Measurements from ENCODE around the gene POU6F2.

Gene POU6F2

DNA sequence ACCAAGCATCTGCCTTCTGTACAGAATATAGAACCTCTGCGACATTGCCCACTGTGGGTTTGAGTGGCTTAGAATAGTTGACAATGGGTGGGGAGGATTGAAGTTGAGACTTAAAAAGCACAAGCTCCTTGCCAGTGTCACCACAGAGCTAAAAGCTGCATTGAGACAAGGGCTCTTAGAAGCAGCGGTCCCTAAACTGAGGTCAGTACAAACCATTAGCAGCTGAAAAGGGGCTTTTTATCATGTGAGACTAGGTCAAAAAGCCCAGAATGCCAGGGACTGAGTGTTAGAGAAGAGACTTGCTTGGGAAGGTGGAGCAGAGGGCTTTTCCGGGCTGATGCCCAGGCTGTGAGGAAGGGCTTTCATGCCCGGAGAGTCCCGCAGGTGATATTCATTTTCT, 91.3 kb downstream of the POU6F2 start:
- DNase-seq = no peak

DNA sequence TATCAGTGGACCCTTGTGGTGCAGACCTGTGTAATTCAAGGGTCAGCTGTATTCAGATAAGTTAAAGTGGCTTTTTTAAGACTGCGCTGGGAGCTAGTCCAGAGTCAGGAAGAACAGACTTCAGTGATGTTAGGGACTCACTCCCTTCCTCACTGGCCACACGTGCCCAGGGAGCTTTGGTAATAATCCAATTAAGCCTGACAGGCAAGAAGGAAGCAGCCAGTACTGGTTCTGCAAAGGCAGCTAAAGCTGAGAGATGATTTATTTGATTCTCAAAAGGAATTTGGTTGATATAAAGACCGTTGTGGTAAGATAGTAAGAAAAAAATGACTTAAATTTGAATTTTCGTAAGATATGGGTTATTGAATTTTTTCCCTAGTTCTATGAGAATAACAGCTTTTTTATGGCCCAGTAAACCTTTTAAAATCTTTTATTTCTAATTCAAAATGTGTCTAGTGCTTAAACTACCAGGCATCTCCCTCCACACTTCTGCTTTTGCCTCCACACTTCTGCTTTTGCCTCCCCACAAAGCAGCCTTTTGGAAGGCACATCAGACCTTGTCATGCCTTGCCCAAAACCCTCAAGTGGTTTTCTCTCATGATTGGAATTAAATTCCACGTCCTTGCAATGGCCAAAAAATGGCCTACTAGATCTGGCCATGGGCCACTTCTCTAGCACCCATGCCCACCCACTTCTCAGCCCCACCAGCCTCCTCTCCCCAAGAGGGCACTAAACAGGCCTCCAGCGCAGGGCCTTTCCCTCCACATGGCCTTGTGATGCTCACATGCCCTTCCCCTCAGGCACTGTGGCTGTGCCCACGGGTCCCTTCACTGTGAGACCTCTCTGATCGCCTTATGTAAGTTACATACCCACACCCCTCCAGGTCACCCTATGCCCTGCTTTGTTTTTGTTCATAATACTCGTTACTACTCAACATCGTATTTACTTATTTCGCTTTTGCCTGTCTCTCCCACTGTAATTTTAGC, 92.5 kb downstream of the POU6F2 start:
- peak in 1 of 51 donors; percentile 3 for DNase-seq

DNA sequence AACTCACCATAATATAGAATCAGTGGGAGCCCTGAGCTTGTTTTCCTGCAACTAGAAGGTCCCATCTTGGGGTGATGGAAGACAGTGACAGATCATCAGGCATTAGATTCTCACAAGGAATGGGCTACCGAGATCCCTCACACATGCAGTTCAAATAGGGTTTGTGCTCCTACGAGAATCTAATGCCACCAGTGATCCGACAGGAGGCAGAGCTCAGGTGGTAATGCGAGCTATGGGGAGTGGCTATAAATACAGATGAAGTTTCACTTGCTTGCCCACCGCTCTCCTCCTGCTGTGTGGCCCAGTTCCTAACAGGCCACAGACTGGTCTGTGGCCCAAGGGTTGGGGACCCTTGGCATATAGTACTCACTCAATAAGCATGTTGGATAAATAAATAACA, 93.4 kb downstream of the POU6F2 start:
- DNase-seq = no peak

GRCh38 chr7:39073432-39073831, 95.7 kb downstream of the POU6F2 start:
- peak in 9 of 51 donors; percentile 5 to 43 (median 16) for DNase-seq

GRCh38 chr7:39075210-39075609, 97.5 kb downstream of the POU6F2 start:
- no peak for DNase-seq

DNA sequence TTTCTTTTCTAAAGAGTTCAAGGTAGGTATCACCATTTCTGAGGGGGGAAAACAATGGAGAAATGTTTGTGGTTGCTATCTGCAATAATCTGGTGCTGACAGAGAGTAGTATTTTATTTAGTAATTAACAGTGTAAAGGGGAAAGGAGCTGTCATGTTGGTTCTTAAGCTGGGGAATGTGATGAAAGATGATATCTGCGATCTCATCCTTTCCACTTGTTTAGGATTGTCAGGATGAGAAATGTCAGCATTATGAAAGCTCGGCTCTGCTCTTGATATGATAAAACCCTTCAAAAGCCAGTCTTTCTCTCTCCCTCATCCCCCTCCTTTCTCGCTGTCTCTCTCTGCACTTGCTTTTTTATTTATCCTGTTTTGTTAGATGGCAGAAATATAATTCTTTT, 106.1 kb downstream of the POU6F2 start:
- no peak for DNase-seq

GRCh38 chr7:39084349-39084748, 106.6 kb downstream of the POU6F2 start:
- no peak for DNase-seq

GRCh38 chr7:39085189-39085588, 107.5 kb downstream of the POU6F2 start:
- DNase-seq = no peak

DNA sequence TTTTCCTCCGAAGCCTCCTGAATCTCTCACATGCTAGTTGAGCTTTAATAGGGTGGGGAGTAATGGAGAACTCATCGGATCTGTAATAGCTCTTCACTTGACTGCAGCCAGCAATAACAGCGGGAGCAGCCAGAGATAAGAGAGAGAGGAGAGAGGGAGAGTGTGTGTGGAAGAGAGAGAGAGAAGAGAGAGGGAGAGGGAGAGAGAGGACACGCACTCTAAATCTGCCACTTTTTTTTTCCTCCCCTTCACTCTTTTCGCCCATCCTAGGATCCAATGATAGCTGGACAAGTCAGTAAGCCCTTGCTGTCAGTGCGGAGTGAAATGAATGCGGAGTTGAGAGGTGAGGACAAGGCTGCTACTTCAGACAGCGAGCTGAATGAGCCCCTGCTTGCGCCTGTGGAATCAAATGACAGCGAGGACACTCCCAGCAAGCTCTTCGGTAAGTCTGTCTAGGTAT, 107.9 kb downstream of the POU6F2 start:
- peak in 3 of 51 donors; percentile 8 to 24 (median 13) for DNase-seq

- no peak for DNase-seq
Observed at GRCh38 chr7:39086638-39087360, 109.1 kb downstream of the POU6F2 start.

- DNase-seq = no peak
Observed at GRCh38 chr7:39088730-39089593, 111.3 kb downstream of the POU6F2 start.

DNA sequence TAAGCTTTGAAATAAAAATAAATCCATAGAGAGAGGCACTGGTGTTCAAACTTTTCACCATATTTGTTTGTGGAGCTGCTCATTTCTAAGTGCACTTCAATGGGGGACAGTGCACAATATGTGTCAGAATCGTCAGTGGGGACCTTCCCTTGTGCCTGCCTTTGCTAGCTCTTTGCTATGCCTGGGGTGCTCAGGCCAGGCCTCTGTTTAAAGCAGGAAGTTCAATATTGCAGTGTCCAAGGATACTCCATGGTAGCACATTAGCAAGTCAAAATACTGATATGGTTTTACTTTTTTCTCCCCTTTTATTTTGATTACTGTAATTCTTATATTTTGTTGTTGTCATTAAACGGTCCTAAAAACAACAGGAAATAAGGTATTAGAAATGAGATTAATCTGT, 113.4 kb downstream of the POU6F2 start:
- no peak for DNase-seq

DNA sequence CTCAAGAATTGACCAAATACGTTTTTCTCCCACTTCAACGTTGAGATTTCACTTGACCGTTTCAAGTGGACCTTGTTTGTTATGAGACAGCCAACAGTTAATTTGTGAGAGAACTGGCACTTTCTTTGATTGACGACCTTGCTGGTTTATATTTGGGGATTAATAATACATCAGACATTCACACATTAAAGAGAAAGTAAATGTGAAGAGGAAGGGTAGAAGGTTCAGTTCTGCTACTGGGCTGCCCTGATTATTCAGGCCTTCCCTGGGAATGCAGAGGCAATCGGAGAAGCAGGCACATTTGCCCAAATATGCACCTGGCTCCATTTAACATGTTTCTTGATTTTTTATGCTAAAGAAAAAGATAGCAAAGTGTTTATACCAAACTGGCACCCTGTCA, 114.1 kb downstream of the POU6F2 start:
- no peak for DNase-seq

DNA sequence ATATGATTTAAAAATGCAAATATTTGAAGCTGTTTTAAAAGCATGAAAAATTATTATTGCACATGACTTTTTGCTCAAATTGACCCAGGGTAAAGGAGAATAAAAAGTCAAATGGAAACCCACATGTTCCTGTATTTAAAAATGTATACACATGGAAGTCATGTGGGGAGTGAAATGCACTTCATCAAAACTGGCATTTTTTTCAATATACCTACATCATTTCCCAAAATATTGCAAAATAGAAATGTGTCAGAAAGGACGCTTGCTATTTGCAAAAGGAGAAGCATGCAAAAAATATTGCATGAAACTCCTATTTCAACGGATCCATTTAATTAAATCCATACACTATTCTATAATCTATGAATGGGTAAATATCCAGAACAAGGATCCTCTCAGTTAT, 117.0 kb downstream of the POU6F2 start:
- DNase-seq = no peak

DNA sequence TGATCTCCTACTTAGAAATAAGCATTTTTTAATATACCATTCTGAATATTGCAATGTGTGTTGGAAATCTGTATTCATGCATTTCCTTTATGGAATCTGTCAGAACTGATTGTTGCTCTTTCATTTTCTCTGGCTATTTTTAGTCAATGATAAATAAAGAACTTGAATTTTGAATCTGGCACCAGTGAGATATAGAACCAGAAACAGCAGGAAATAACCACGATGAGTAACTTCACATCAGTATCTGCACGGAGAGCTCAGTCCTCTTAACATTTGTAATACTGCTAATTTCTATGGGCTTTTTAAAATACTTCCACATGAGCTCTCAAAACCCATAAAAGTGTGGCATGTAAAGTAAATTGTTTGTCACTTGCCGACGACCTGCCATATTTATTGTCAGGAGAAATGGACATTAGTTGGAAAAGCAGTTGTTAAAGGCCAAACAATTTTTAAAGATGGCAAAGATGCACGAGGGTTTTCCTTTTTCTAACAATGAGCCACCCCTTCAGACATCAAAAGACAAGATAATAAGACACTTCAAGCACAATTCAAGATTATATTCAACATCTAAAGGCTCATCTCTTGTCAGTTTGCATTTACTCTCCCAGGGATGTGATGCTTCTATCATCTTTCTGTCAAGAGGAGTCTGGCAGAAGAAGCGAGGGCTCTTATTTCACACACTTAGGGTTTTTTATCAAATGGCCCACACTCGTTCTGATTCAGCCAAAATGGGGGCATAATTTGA, 118.3 kb downstream of the POU6F2 start:
- DNase-seq = no peak

DNA sequence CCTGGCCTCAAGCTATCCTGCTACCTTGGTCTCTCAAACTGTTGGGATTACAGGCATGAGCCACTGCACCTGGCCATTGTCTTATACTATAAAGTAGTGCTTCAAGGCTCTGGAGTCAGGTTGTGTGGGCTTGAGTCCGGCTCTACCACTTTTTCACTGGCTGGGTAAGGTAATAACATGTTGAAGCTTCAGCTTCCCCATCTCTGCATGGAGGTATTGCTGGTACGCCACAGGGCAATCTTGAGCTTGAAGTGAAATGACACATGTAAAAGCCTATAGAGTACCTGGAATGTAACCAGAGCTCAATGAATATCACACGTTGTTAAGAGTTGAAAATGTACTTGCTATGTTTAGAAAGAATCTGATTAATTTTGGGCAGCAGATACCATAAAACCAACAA, 120.8 kb downstream of the POU6F2 start:
- DNase-seq = no peak

GRCh38 chr7:39099146-39099545, 121.4 kb downstream of the POU6F2 start:
- no peak for DNase-seq

- DNase-seq = no peak
Observed at GRCh38 chr7:39100270-39100669, 122.6 kb downstream of the POU6F2 start.

- DNase-seq = no peak
Observed at GRCh38 chr7:39102234-39102633, 124.5 kb downstream of the POU6F2 start.

GRCh38 chr7:39105720-39106119, 128.0 kb downstream of the POU6F2 start:
- DNase-seq = no peak

DNA sequence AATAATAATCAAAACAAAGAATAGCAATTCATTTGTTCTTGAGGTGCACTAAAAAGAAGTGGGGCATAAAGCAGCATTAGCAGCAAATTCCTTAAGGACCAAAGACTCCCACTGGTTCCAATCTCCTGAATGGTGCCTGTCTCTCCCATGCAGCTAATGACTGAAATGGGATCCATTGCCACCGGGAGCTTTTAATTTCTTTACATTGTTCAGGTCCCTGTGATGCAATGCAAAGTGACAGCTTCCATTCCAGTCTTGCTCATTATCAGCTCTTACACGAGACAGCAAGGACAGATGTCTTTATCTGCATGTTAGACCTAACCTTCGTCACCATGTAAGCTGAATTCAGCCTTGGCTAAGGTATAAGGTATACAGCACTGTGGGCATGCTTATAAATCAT, 148.1 kb downstream of the POU6F2 start:
- no peak for DNase-seq

Data from hypothalamus (tissue), 51 donors.